Duodenal mucosa (tissue), 2 donors: Measurements from ENCODE around the gene VAMP2.
A peak's percentile ranks its signal among the peaks of the same experiment; 100 is the strongest.

Experiments used
- H3K27ac ChIP-seq: one replicate; pipeline ENCODE4 v1.7.0; 2013; ENCODE audit warnings: low read depth, low read length
- H3K27me3 ChIP-seq, 2 donors: one replicate each; pipeline ENCODE4 v1.7.0; 2013; ENCODE audit warnings: low read length in 2 of 2, control low read depth in 1 of 2; ENCODE audit not compliant: insufficient read depth in 2 of 2, control insufficient read depth in 1 of 2
- H3K36me3 ChIP-seq, 2 donors: one replicate each; pipeline ENCODE4 v1.7.0; 2013; ENCODE audit warnings: low read length in 2 of 2, control low read depth in 1 of 2; ENCODE audit not compliant: insufficient read depth in 2 of 2, control insufficient read depth in 1 of 2
- H3K4me1 ChIP-seq, 2 donors: one replicate each; pipeline ENCODE4 v1.7.0; 2013; ENCODE audit warnings: low read length in 2 of 2, control low read depth in 1 of 2; ENCODE audit not compliant: insufficient read depth in 2 of 2, control insufficient read depth in 1 of 2
- H3K4me3 ChIP-seq, 2 donors: one replicate each; pipeline ENCODE4 v1.7.0; 2013; ENCODE audit warnings: low read length in 2 of 2, low read depth in 1 of 2
- H3K9ac ChIP-seq, 2 donors: one replicate each; pipeline ENCODE4 v1.7.0; 2013; ENCODE audit warnings: low read length in 2 of 2, low read depth in 1 of 2
- H3K9me3 ChIP-seq, 2 donors: one replicate each; pipeline ENCODE4 v1.7.0; 2013; ENCODE audit warnings: low read length in 2 of 2, control low read depth in 1 of 2; ENCODE audit not compliant: control insufficient read depth in 1 of 2

The VAMP2 gene

GRCh38 chr17:8161289-8162232 lies 1.2 kb downstream of the VAMP2 start:
- Histone ChIP-seq H3K4me3 (peak overlapping the region; percentile 91 to 94), H3K36me3 (peaks cover 14 to 19% of the 10 kb centered on the region in 2 donors), H3K9ac (peak overlapping the region; percentile 93 to 98), H3K27ac (peak overlapping the region; percentile 94), H3K9me3 (no peaks in the 10 kb centered on the region), H3K4me1 (peaks cover 40 to 44% of the 10 kb centered on the region in 2 donors), H3K27me3 (no peaks in the 10 kb centered on the region)

- Histone ChIP-seq H3K4me3 (no peak overlapping the region), H3K4me1 (peaks cover 40 to 45% of the 10 kb centered on the region in 2 donors), H3K9ac (peak overlapping the region; percentile 93 to 98), H3K36me3 (peaks cover 14 to 19% of the 10 kb centered on the region in 2 donors), H3K27me3 (no peaks in the 10 kb centered on the region), H3K9me3 (no peaks in the 10 kb centered on the region), H3K27ac (no peak overlapping the region)
These were observed 2.0 kb downstream of the VAMP2 start for GRCh38 chr17:8160741-8161221.

- Histone ChIP-seq H3K4me3 (no peak overlapping the region), H3K27ac (no peak overlapping the region), H3K4me1 (peaks cover 44 to 50% of the 10 kb centered on the region in 2 donors), H3K36me3 (peaks cover 14 to 19% of the 10 kb centered on the region in 2 donors), H3K9ac (no peak overlapping the region), H3K9me3 (no peaks in the 10 kb centered on the region), H3K27me3 (no peaks in the 10 kb centered on the region)
These were observed 2.5 kb downstream of the VAMP2 start for GRCh38 chr17:8160224-8160577.

- no peak overlapping the region for H3K4me3 ChIP-seq
- H3K27me3 ChIP-seq = no peaks in the 10 kb centered on the region
- H3K4me1 ChIP-seq = peaks cover 47 to 53% of the 10 kb centered on the region in 2 donors
- H3K36me3 ChIP-seq = peaks cover 14 to 19% of the 10 kb centered on the region in 2 donors
- H3K9ac ChIP-seq = no peak overlapping the region
- no peaks in the 10 kb centered on the region for H3K9me3 ChIP-seq
- no peak overlapping the region for H3K27ac ChIP-seq
These were observed 3.1 kb downstream of the VAMP2 start for GRCh38 chr17:8159459-8160223.

GRCh38 chr17:8159032-8159400 lies 3.7 kb downstream of the VAMP2 start:
- no peak overlapping the region for H3K4me3 ChIP-seq

GRCh38 chr17:8158267-8159031 lies 4.3 kb downstream of the VAMP2 start:
- peaks cover 46 to 51% of the 10 kb centered on the region in 2 donors for H3K4me1 ChIP-seq
- H3K36me3 ChIP-seq = peaks cover 14 to 19% of the 10 kb centered on the region in 2 donors
- H3K9me3 ChIP-seq = no peaks in the 10 kb centered on the region
- H3K27me3 ChIP-seq = no peaks in the 10 kb centered on the region
- H3K4me3 ChIP-seq = peak overlapping the region; percentile 43 to 52
- peak overlapping the region; percentile 82 for H3K27ac ChIP-seq
- H3K9ac ChIP-seq = peak overlapping the region; percentile 52 to 93

More at GRCh38 chr17:8159032-8159400, 3.7 kb downstream of the VAMP2 start:
- Histone ChIP-seq H3K27me3 (no peaks in the 10 kb centered on the region), H3K9me3 (no peaks in the 10 kb centered on the region), H3K9ac (no peak overlapping the region), H3K36me3 (peaks cover 14 to 19% of the 10 kb centered on the region in 2 donors), H3K4me1 (peaks cover 47 to 51% of the 10 kb centered on the region in 2 donors), H3K27ac (no peak overlapping the region)

- H3K9ac ChIP-seq = peak overlapping the region; percentile 100
- H3K27me3 ChIP-seq = no peaks in the 10 kb centered on the region
- peaks cover 13 to 16% of the 10 kb centered on the region in 2 donors for H3K36me3 ChIP-seq
- H3K9me3 ChIP-seq = no peaks in the 10 kb centered on the region
- H3K4me3 ChIP-seq = peak overlapping the region; percentile 81 to 96
- peak overlapping the region; percentile 98 for H3K27ac ChIP-seq
- H3K4me1 ChIP-seq = peaks cover 48 to 54% of the 10 kb centered on the region in 2 donors
These were observed 6.3 kb downstream of the VAMP2 start for GRCh38 chr17:8156246-8156992.

GRCh38 chr17:8155996-8156245 lies 6.8 kb downstream of the VAMP2 start:
- peaks cover 46 to 53% of the 10 kb centered on the region in 2 donors for H3K4me1 ChIP-seq
- peak overlapping the region; percentile 100 for H3K9ac ChIP-seq
- H3K4me3 ChIP-seq = peak overlapping the region; percentile 81 to 96
- H3K27ac ChIP-seq = peak overlapping the region; percentile 98
- H3K36me3 ChIP-seq = peaks cover 8 to 11% of the 10 kb centered on the region in 2 donors
- no peaks in the 10 kb centered on the region for H3K27me3 ChIP-seq
- no peaks in the 10 kb centered on the region for H3K9me3 ChIP-seq

GRCh38 chr17:8155231-8155995 lies 7.3 kb downstream of the VAMP2 start:
- peaks cover 48 to 54% of the 10 kb centered on the region in 2 donors for H3K4me1 ChIP-seq
- peak overlapping the region; percentile 100 for H3K9ac ChIP-seq
- H3K9me3 ChIP-seq = no peaks in the 10 kb centered on the region
- peak overlapping the region; percentile 81 to 96 for H3K4me3 ChIP-seq
- H3K27ac ChIP-seq = peak overlapping the region; percentile 98
- H3K36me3 ChIP-seq = peaks cover 8 to 9% of the 10 kb centered on the region in 2 donors
- H3K27me3 ChIP-seq = no peaks in the 10 kb centered on the region
